Mesenteric fat pad (tissue), 1 donor: Measurements from ENCODE around the gene FAM118B. TPM values are rescaled to one million over a fixed set of nuclear protein-coding genes. Genes with fewer than 3 reads are reported as not detected.
"Not testable (repeated sequence)": the region's sequence is repeated elsewhere in the genome, so short reads cannot be mapped to it uniquely, and the experiment has no call there.

Experiments
- DNase-seq: peaks from one replicate; pipeline ENCODE4 v3.0.0-alpha.2; 2020; ENCODE audit warnings: low spot score
- total RNA-seq: library from RNA; stranded (reverse); fragmentation: NEBNext Ultra II Directional; extraction: Animal tissue kit (Norgen Biotek cat#: 25700); gene quantifications from one replicate; pipeline ENCODE4 v1.2.1, GENCODE V29; 2021
- donor health status: DM: yes; HTN: yes; CAD: no.

The FAM118B gene
- total RNA-seq, 1 donor from 2014 or later: 18.7 TPM

- not testable (repeated sequence) for DNase-seq
Observed at GRCh38 chr11:126308771-126309170, 97.2 kb downstream of the FAM118B start.

- DNase-seq: no peak
Observed at GRCh38 chr11:126310200-126310991, 98.8 kb downstream of the FAM118B start.

GRCh38 chr11:126310992-126311310 lies 99.4 kb downstream of the FAM118B start:
- no peak for DNase-seq

GRCh38 chr11:126311401-126312291 lies 100.1 kb downstream of the FAM118B start:
- DNase-seq: no peak

Other genes starting within 250 kb of the FAM118B start
- 12.0 TPM for gene CDON, start 148.9 kb upstream of the FAM118B start, total RNA-seq
- gene RPUSD4, start 132 bp upstream of the FAM118B start, total RNA-seq: 24.2 TPM
- gene SRPRA, start 57.1 kb downstream of the FAM118B start, total RNA-seq: 121 TPM
- gene FOXRED1, start 57.4 kb downstream of the FAM118B start, total RNA-seq: 22.2 TPM
- gene TIRAP, start 71.3 kb downstream of the FAM118B start, total RNA-seq: 12.5 TPM
- gene DCPS, start 92.3 kb downstream of the FAM118B start, total RNA-seq: 10.8 TPM
- gene ST3GAL4, start 143.9 kb downstream of the FAM118B start, total RNA-seq: 65.2 TPM